ENCODE data around the gene BMP2K.

DNA sequence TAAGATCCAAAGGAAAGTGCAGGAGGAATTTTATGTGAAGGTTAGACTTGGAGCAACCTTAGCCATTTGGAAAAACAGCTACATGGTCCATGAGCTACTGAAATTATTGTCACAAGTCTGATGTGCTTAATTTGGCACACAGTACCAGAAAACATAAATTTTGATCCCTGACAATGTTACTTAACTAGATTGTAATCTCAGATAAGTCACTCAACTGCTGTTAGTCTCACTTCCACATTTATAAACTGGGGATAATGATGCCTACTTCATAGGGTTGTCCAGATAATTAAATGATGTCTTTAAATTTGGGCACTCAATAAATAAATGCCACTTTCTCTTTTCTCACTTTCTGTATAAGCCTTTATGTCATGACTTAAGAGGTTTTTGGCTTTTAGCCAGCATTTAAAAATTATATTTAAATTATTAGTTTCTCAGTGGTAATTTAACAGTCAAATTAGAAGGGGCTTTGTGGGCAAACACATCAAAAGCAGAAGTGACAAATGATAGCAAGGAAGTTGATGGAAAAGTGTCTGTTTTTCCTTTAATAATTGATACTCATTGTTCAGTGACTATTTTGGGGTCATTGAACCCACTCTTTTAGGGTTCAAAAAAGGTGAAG, 104.8 kb downstream of the BMP2K start:
- TF ChIP-seq CTCF (IDR thresholded peaks at IDR 0.05; ENCODE audit: low read depth, low read length): no peak
- TF ChIP-seq POLR2A (IDR thresholded peaks at IDR 0.05; ENCODE audit: extremely low read depth, insufficient read length): no peak
- TF ChIP-seq, protein P1, sequence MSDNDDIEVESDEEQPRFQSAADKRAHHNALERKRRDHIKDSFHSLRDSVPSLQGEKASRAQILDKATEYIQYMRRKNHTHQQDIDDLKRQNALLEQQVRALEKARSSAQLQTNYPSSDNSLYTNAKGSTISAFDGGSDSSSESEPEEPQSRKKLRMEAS (IDR thresholded peaks at IDR 0.05; ENCODE audit: low read depth, low read length): no peak
- TF ChIP-seq MYC (IDR thresholded peaks at IDR 0.05; ENCODE audit: low read depth, low read length): no peak
